GM18858 (cell line): ENCODE results near the gene STX11.
"Not testable (repeated sequence)": the region's sequence is repeated elsewhere in the genome, so short reads cannot be mapped to it uniquely, and the experiment has no call there.

ENCODE experiments used
- ATAC-seq: cut with Tn5 transposase; IDR thresholded peaks from one replicate; pipeline ENCODE4 v1.9.1; 2021; ENCODE audit not compliant: unreplicated experiment

Gene STX11

GRCh38 chr6:144171406-144171805 lies 21.1 kb downstream of the STX11 start:
- no peak for ATAC-seq

- ATAC-seq, result no peak
Measured at GRCh38 chr6:144174006-144174405, 23.7 kb downstream of the STX11 start.

- ATAC-seq, result no peak
Measured at GRCh38 chr6:144176043-144176442, 25.7 kb downstream of the STX11 start.

- ATAC-seq, result no peak
Measured at GRCh38 chr6:144177726-144178125, 27.4 kb downstream of the STX11 start.

GRCh38 chr6:144178323-144178722 lies 28.0 kb downstream of the STX11 start:
- ATAC-seq, result no peak

- no peak for ATAC-seq
Measured at GRCh38 chr6:144179237-144179636, 28.9 kb downstream of the STX11 start.

- ATAC-seq, result no peak
Measured at GRCh38 chr6:144179828-144180227, 29.5 kb downstream of the STX11 start.

- not testable (repeated sequence) for ATAC-seq
Measured at GRCh38 chr6:144180354-144180753, 30.0 kb downstream of the STX11 start.

GRCh38 chr6:144181639-144182038 lies 31.3 kb downstream of the STX11 start:
- no peak for ATAC-seq

- ATAC-seq, result not testable (repeated sequence)
Measured at GRCh38 chr6:144184186-144184585, 33.9 kb downstream of the STX11 start.

GRCh38 chr6:144185133-144185836 lies 35.0 kb downstream of the STX11 start:
- ATAC-seq, result no peak

GRCh38 chr6:144186817-144187625 lies 36.7 kb downstream of the STX11 start:
- ATAC-seq, result no peak

- no peak for ATAC-seq
Measured at GRCh38 chr6:144189351-144189750, 39.0 kb downstream of the STX11 start.

GRCh38 chr6:144190080-144190479 lies 39.8 kb downstream of the STX11 start:
- ATAC-seq, result no peak

GRCh38 chr6:144190593-144190992 lies 40.3 kb downstream of the STX11 start:
- ATAC-seq, result no peak

GRCh38 chr6:144193181-144193580 lies 42.9 kb downstream of the STX11 start:
- ATAC-seq, result no peak

- no peak for ATAC-seq
Measured at GRCh38 chr6:144194293-144194810, 44.0 kb downstream of the STX11 start.

- ATAC-seq, result no peak
Measured at GRCh38 chr6:144195671-144196270, 45.5 kb downstream of the STX11 start.

GRCh38 chr6:144197919-144198318 lies 47.6 kb downstream of the STX11 start:
- ATAC-seq, result no peak

GRCh38 chr6:144202879-144203468 lies 52.7 kb downstream of the STX11 start:
- no peak for ATAC-seq

- ATAC-seq, result no peak
Measured at GRCh38 chr6:144211160-144211559, 60.8 kb downstream of the STX11 start.
